ENCODE measurements around the gene CACNA1I.

GRCh38 chr22:39622881-39623367 is 52.4 kb downstream of the CACNA1I start:
- TF ChIP-seq POLR2AphosphoS5 (IDR thresholded peaks at IDR 0.05; ENCODE audit: borderline replicate concordance, low read depth, low read length) = no peak
- TF ChIP-seq EZH2 (IDR thresholded peaks at IDR 0.05) = no peak

Measured in SK-N-MC (cell line).